ENCODE data around the gene VPS50. TPM values are rescaled to one million over a fixed set of nuclear protein-coding genes. Genes with fewer than 3 reads are reported as not detected.

VPS50 gene
- total RNA-seq, 1 experiment from 2014 or later = 9.2 TPM

- TF ChIP-seq ZMAT4 (CRISPR knock-in tag; IDR thresholded peaks at IDR 0.05) = no peak
- TF ChIP-seq ZNF263 (CRISPR knock-in tag; IDR thresholded peaks at IDR 0.05; ENCODE audit: low read depth) = no peak
- TF ChIP-seq EMX1 (CRISPR knock-in tag; IDR thresholded peaks at IDR 0.05) = no peak
- TF ChIP-seq MXD4 (CRISPR knock-in tag; IDR thresholded peaks at IDR 0.05; ENCODE audit: borderline replicate concordance) = no peak
- no peak for TF ChIP-seq ZBTB21 (CRISPR knock-in tag; IDR thresholded peaks at IDR 0.05; ENCODE audit: borderline replicate concordance)
Observed at GRCh38 chr7:93402944-93403343, 170.8 kb downstream of the VPS50 start (continued).

GRCh38 chr7:93407239-93407638 is 175.1 kb downstream of the VPS50 start:
- ATAC-seq (peak; percentile 84), DNase-seq (ENCODE audit: low spot score) (no peak)
- peaks cover 23% of the 10 kb centered on the region for H3K9me3 Mint-ChIP-seq
- no peaks in the 10 kb centered on the region for H3K4me1 Mint-ChIP-seq
- H3K27me3 Mint-ChIP-seq (ENCODE audit: low read depth) = peaks cover 2% of the 10 kb centered on the region; the same call in 1 of the 2 replicates
- TF ChIP-seq RELA (CRISPR knock-in tag; IDR thresholded peaks at IDR 0.05; ENCODE audit: borderline replicate concordance) (no peak), ZNF317 (CRISPR knock-in tag; IDR thresholded peaks at IDR 0.05; ENCODE audit: borderline replicate concordance, low read depth) (no peak), TEAD1 (CRISPR knock-in tag; IDR thresholded peaks at IDR 0.05) (no peak), AFF4 (CRISPR knock-in tag; IDR thresholded peaks at IDR 0.05; ENCODE audit: borderline replicate concordance) (no peak), JUN (CRISPR knock-in tag; IDR thresholded peaks at IDR 0.05) (no peak), ATF3 (CRISPR knock-in tag; conservative IDR thresholded peaks at IDR 0.05) (no peak), ZBTB43 (CRISPR knock-in tag; IDR thresholded peaks at IDR 0.05) (no peak), ATF2 (CRISPR knock-in tag; IDR thresholded peaks at IDR 0.05; ENCODE audit: borderline replicate concordance, low read depth) (no peak), CREM (CRISPR knock-in tag; IDR thresholded peaks at IDR 0.05) (no peak), CDX4 (CRISPR knock-in tag; IDR thresholded peaks at IDR 0.05; ENCODE audit: borderline replicate concordance) (no peak)
- ChIA-PET POLR2A (no interaction called here), CTCF (interaction anchor here (1.0 to 1.1 kb wide), 2 partner anchors 36 to 54 kb away, joined by 3 read pairs; no protein-coding TSS in a partner anchor)
- peaks cover 14% of the 10 kb centered on the region for H3K36me3 Mint-ChIP-seq
- no peak overlapping the region for H3K4me3 Mint-ChIP-seq
- no peak overlapping the region for H3K27ac Mint-ChIP-seq

GRCh38 chr7:93409324-93409723 is 177.2 kb downstream of the VPS50 start:
- no peak overlapping the region for H3K27ac Mint-ChIP-seq
- peaks cover 2% of the 10 kb centered on the region; the same call in 1 of the 2 replicates for H3K27me3 Mint-ChIP-seq (ENCODE audit: low read depth)
- peaks cover 23% of the 10 kb centered on the region for H3K9me3 Mint-ChIP-seq
- ChIA-PET CTCF (no interaction called here), POLR2A (interaction anchor here (0.5 kb wide), 1 partner anchor 117 kb away, joined by 3 read pairs; no protein-coding TSS in a partner anchor)
- ATAC-seq = no peak
- H3K4me3 Mint-ChIP-seq = no peak overlapping the region
- DNase-seq (ENCODE audit: low spot score) = no peak
- H3K4me1 Mint-ChIP-seq = peaks cover 3% of the 10 kb centered on the region
- H3K36me3 Mint-ChIP-seq = peaks cover 14% of the 10 kb centered on the region
- TF ChIP-seq HMGA2 (CRISPR knock-in tag; IDR thresholded peaks at IDR 0.05) (no peak), JAZF1 (CRISPR knock-in tag; IDR thresholded peaks at IDR 0.05) (no peak), AFF4 (CRISPR knock-in tag; IDR thresholded peaks at IDR 0.05; ENCODE audit: borderline replicate concordance) (no peak), MXD4 (CRISPR knock-in tag; IDR thresholded peaks at IDR 0.05; ENCODE audit: borderline replicate concordance) (no peak), GRHL2 (CRISPR knock-in tag; IDR thresholded peaks at IDR 0.05; ENCODE audit: insufficient replicate concordance, severe bottlenecking) (no peak), MAX (CRISPR knock-in tag; IDR thresholded peaks at IDR 0.05) (no peak), ESRRA (CRISPR knock-in tag; IDR thresholded peaks at IDR 0.05; ENCODE audit: borderline replicate concordance) (no peak)
